WERI-Rb-1 (cell line): ENCODE results near the gene FFAR3.
"Not testable (repeated sequence)": the region's sequence is repeated elsewhere in the genome, so short reads cannot be mapped to it uniquely, and the experiment has no call there.

Source experiments
- DNase-seq: peaks from one replicate; pipeline ENCODE4 v3.0.0-alpha.2; 2020
- H3K27ac ChIP-seq: fragments of 250-450 bp; sonication (Bioruptor Pico); 2 replicates; pipeline ENCODE4 v1.5.1; 2020; ENCODE audit warnings: mild to moderate bottlenecking, moderate library complexity
- H3K27me3 ChIP-seq: fragments of 250-450 bp; sonication (Bioruptor Pico); 2 replicates; pipeline ENCODE4 v1.5.1; 2021; ENCODE audit warnings: mild to moderate bottlenecking, low read depth, moderate library complexity; ENCODE audit not compliant: insufficient read depth, severe bottlenecking
- H3K36me3 ChIP-seq: fragments of 250-450 bp; sonication (Bioruptor Pico); 2 replicates; pipeline ENCODE4 v1.5.1; 2020; ENCODE audit warnings: mild to moderate bottlenecking, moderate library complexity
- H3K4me3 ChIP-seq: 2 replicates; pipeline ENCODE4 v1.5.1; 2011; ENCODE audit warnings: low read depth, mild to moderate bottlenecking, control low read depth, low read length
- H3K9me3 ChIP-seq: fragments of 250-450 bp; sonication (Bioruptor Pico); 2 replicates; pipeline ENCODE4 v1.5.1; 2021; ENCODE audit warnings: mild to moderate bottlenecking, moderate library complexity; ENCODE audit not compliant: severe bottlenecking
- CTCF ChIP-seq: IDR thresholded peaks from 2 replicates; pipeline ENCODE4 v1.5.1; 2011; ENCODE audit warnings: low read depth, mild to moderate bottlenecking, control low read depth, inconsistent platforms, low read length

The FFAR3 gene

GRCh38 chr19:35400773-35401100 lies 42.5 kb downstream of the FFAR3 start:
- no peak for TF ChIP-seq CTCF
- Histone ChIP-seq H3K9me3 (no peaks in the 10 kb centered on the region), H3K27ac (no peak overlapping the region), H3K27me3 (no peaks in the 10 kb centered on the region), H3K4me3 (no peak overlapping the region), H3K36me3 (no peaks in the 10 kb centered on the region)
- no peak for DNase-seq

GRCh38 chr19:35401416-35401815 lies 43.2 kb downstream of the FFAR3 start:
- not testable (repeated sequence) for DNase-seq, H3K9me3 ChIP-seq, H3K36me3 ChIP-seq, H3K27me3 ChIP-seq, H3K4me3 ChIP-seq, H3K27ac ChIP-seq

GRCh38 chr19:35403116-35403760 lies 45.0 kb downstream of the FFAR3 start:
- no peak for DNase-seq
- Histone ChIP-seq H3K27ac (no peak overlapping the region), H3K36me3 (no peaks in the 10 kb centered on the region), H3K27me3 (no peaks in the 10 kb centered on the region), H3K4me3 (no peak overlapping the region), H3K9me3 (no peaks in the 10 kb centered on the region)
- no peak for TF ChIP-seq CTCF

GRCh38 chr19:35404879-35405622 lies 46.8 kb downstream of the FFAR3 start:
- Histone ChIP-seq H3K9me3 (no peaks in the 10 kb centered on the region), H3K36me3 (no peaks in the 10 kb centered on the region), H3K27ac (no peak overlapping the region), H3K27me3 (no peaks in the 10 kb centered on the region), H3K4me3 (no peak overlapping the region)
- DNase-seq, result no peak
- TF ChIP-seq CTCF, result no peak

- Histone ChIP-seq H3K36me3 (no peaks in the 10 kb centered on the region), H3K27ac (no peak overlapping the region), H3K9me3 (no peaks in the 10 kb centered on the region), H3K4me3 (no peak overlapping the region), H3K27me3 (no peaks in the 10 kb centered on the region)
- TF ChIP-seq CTCF, result no peak
- no peak for DNase-seq
These were observed 49.4 kb downstream of the FFAR3 start for GRCh38 chr19:35407619-35408018.

GRCh38 chr19:35408284-35409171 lies 50.3 kb downstream of the FFAR3 start:
- Histone ChIP-seq H3K27ac (no peak overlapping the region), H3K4me3 (no peak overlapping the region), H3K36me3 (no peaks in the 10 kb centered on the region), H3K27me3 (no peaks in the 10 kb centered on the region), H3K9me3 (no peaks in the 10 kb centered on the region)
- TF ChIP-seq CTCF, result no peak
- no peak for DNase-seq
